Panc1 (cell line): ENCODE results near the gene PUSL1.

Source experiments
- CTCF ChIP-seq: fragments of 450-650 bp; IDR thresholded peaks from 2 replicates; pipeline ENCODE4 v1.5.1; 2017; ENCODE audit warnings: mild to moderate bottlenecking
- REST ChIP-seq, 2 experiments: IDR thresholded peaks; 2 replicates each; pipeline ENCODE4 v1.6.1; 2011 to 2012; ENCODE audit warnings: low read depth in 2 of 2, control low read depth in 1 of 2, low read length in 1 of 2, mild to moderate bottlenecking in 1 of 2, moderate library complexity in 1 of 2; ENCODE audit not compliant: insufficient read depth in 1 of 2
- SIN3A ChIP-seq: IDR thresholded peaks from 2 replicates; pipeline ENCODE4 v1.6.1; 2012; ENCODE audit warnings: low read depth, mild to moderate bottlenecking, low read length, moderate library complexity, borderline replicate concordance; ENCODE audit not compliant: insufficient read depth

DNA sequence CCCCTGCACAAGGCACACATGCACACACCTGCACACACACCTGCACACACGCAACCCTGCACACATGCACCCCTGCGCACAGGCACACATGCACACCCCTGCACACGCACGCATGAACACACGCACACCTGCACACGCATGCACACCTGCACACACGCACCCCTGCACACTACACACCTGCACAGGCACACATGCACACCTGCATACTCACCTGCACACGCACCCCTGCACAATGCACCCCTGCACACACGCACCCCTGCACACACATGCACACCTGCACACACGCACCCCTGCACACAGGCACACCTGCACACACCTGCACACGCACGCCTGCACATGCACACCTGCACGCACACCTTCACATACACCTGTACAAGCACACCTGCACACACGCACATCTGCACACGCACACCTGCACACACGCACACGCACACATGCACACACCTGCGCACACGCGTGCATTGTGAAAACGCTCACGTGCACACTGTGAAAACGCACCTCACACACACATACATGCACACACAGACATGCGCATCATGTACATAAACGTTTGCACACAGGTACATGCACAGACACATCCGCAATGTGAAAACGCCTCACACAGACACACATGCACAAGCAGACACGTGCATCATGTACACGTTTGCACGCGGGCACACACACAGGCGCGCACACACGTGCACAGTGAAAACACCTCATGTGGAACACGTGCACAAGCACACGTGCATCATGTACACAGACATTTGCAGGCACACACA lies 32.6 kb downstream of the PUSL1 start:
- TF ChIP-seq SIN3A (no peak), REST (IDR thresholded peaks at IDR 0.05; ENCODE audit: insufficient read depth in 1 of 2, low read depth in 2 of 2, low read length in 1 of 2) (no peak), CTCF (no peak)
